NCI-H345 treated with DMSO at 0.1 percent for 48 hours (cell line): ENCODE data around the gene CEP164.
A peak's percentile ranks its signal among the peaks of the same experiment; 100 is the strongest.

ENCODE experiments used
- DNase-seq: peaks from one replicate; lab custom pipeline; 2025; ENCODE audit not compliant: unreplicated experiment; lab: John Stamatoyannopoulos, UW

Gene CEP164

GRCh38 chr11:117327567-117328374 lies at the start of gene CEP164:
Gene CEP164, plus strand, starts transcription at chr11:117327854. Its CDS starts 10,733 bp downstream, at chr11:117338587.
- peak; percentile 95 for DNase-seq

- no peak for DNase-seq
Measured at GRCh38 chr11:117278347-117278746, 49.3 kb upstream of the CEP164 start.

GRCh38 chr11:117279711-117280376 lies 47.8 kb upstream of the CEP164 start:
- DNase-seq: no peak

GRCh38 chr11:117281159-117281558 lies 46.5 kb upstream of the CEP164 start:
- DNase-seq: no peak

- DNase-seq: no peak
Measured at GRCh38 chr11:117281869-117282268, 45.8 kb upstream of the CEP164 start.

- DNase-seq: no peak
Measured at GRCh38 chr11:117282956-117283355, 44.7 kb upstream of the CEP164 start.

GRCh38 chr11:117284053-117284452 lies 43.6 kb upstream of the CEP164 start:
- DNase-seq: no peak

GRCh38 chr11:117286588-117286987 lies 41.1 kb upstream of the CEP164 start:
- DNase-seq: no peak

GRCh38 chr11:117287668-117288067 lies 40.0 kb upstream of the CEP164 start:
- DNase-seq: no peak

GRCh38 chr11:117289795-117290194 lies 37.9 kb upstream of the CEP164 start:
- no peak for DNase-seq

GRCh38 chr11:117290809-117291396 lies 36.8 kb upstream of the CEP164 start, which contains the start of gene BACE1-AS:
Gene BACE1-AS, plus strand, starts transcription at chr11:117291346.
- no peak for DNase-seq

GRCh38 chr11:117292616-117293015 lies 35.0 kb upstream of the CEP164 start:
- no peak for DNase-seq

- no peak for DNase-seq
Measured at GRCh38 chr11:117295438-117296137, 32.1 kb upstream of the CEP164 start.

GRCh38 chr11:117296881-117297280 lies 30.8 kb upstream of the CEP164 start:
- DNase-seq: no peak

GRCh38 chr11:117298195-117298594 lies 29.5 kb upstream of the CEP164 start:
- no peak for DNase-seq

- no peak for DNase-seq
Measured at GRCh38 chr11:117299351-117300282, 28.0 kb upstream of the CEP164 start.

- DNase-seq: no peak
Measured at GRCh38 chr11:117300283-117300663, 27.4 kb upstream of the CEP164 start.

GRCh38 chr11:117300773-117301172 lies 26.9 kb upstream of the CEP164 start:
- DNase-seq: no peak

GRCh38 chr11:117302228-117302627 lies 25.4 kb upstream of the CEP164 start:
- no peak for DNase-seq

GRCh38 chr11:117303101-117303500 lies 24.6 kb upstream of the CEP164 start:
- peak; percentile 29 for DNase-seq
